Kidney (tissue), 14 donors: Measurements from ENCODE around the gene STK11. TPM values are rescaled to one million over a fixed set of nuclear protein-coding genes. Genes with fewer than 3 reads are reported as not detected.

Experiments used
- DNase-seq, 5 donors: peaks; one replicate each; pipeline ENCODE4 v3.0.0-alpha.2; 2013 to 2020
- FAIRE-seq: peaks from 2 replicates; lab custom pipeline; 2012; peaks lifted over from hg19 to GRCh38; lab: Jason Lieb, UNC
- H3K27ac ChIP-seq, 2 donors: one replicate each; pipeline ENCODE4 v1.7.0; 2013; ENCODE audit warnings: low read depth in 2 of 2, low read length in 2 of 2, inconsistent platforms in 1 of 2
- H3K27me3 ChIP-seq: one replicate; pipeline ENCODE4 v1.7.1; 2013; ENCODE audit warnings: low read length, inconsistent platforms; ENCODE audit not compliant: control insufficient read depth, insufficient read depth
- H3K36me3 ChIP-seq, 3 donors: one replicate each; pipeline versions ENCODE4 v1.7.0 to v1.7.1; 2013; ENCODE audit warnings: low read length in 3 of 3, control low read depth in 1 of 3, inconsistent platforms in 1 of 3; ENCODE audit not compliant: insufficient read depth in 3 of 3, control insufficient read depth in 2 of 3
- H3K4me1 ChIP-seq, 3 donors: one replicate each; pipeline versions ENCODE4 v1.7.0 to v1.7.1; 2013; ENCODE audit warnings: low read length in 3 of 3, inconsistent platforms in 1 of 3, low read depth in 1 of 3; ENCODE audit not compliant: control insufficient read depth in 2 of 3, insufficient read depth in 2 of 3
- H3K4me3 ChIP-seq, 3 donors: one replicate each; pipeline versions ENCODE4 v1.7.0 to v1.8.1; 2013; ENCODE audit warnings: low read length in 3 of 3, control low read depth in 1 of 3, inconsistent platforms in 1 of 3
- H3K9ac ChIP-seq, 3 donors: one replicate each; pipeline versions ENCODE4 v1.7.0 to v1.7.1; 2013; ENCODE audit warnings: low read length in 3 of 3, control low read depth in 1 of 3, inconsistent platforms in 1 of 3
- H3K9me3 ChIP-seq, 3 donors: one replicate each; pipeline versions ENCODE4 v1.7.0 to v1.7.1; 2013; ENCODE audit warnings: low read length in 3 of 3, control low read depth in 1 of 3, inconsistent platforms in 1 of 3; ENCODE audit not compliant: control insufficient read depth in 2 of 3, insufficient read depth in 1 of 3
- CTCF ChIP-seq: IDR thresholded peaks from 3 replicates; pipeline ENCODE4 v1.5.1; 2012; ENCODE audit warnings: mild to moderate bottlenecking, moderate library complexity, borderline replicate concordance; ENCODE audit not compliant: insufficient read depth; ENCODE audit errors: extremely low read depth
- intact Hi-C: fragments of 100-400 bp; cut with DNase I; formaldehyde crosslinking; loops from one replicate; pipeline ENCODE4 v1.11.1; 2022
- polyA plus RNA-seq: library from polyadenylated mRNA; stranded (reverse); fragments of 350-450 nt; fragmentation: Illumina TruSeq; extraction: RNeasy Lipid Tissue Mini Kit (QIAGEN cat#74804); gene quantifications from one replicate; pipeline ENCODE4 v1.2.3, GENCODE V29; 2014; ENCODE audit warnings: low read depth, low replicate concordance; ENCODE audit not compliant: insufficient read depth
- total RNA-seq: library from RNA; stranded (reverse); fragmentation: NEBNext Ultra II Directional; extraction: Animal tissue kit (Norgen Biotek cat#: 25700); gene quantifications from one replicate; pipeline ENCODE4 v1.2.1, GENCODE V29; 2021
- donor health status: control.
- donor health status: control.
- donor health status: control.
- donor health status: control.
- donor health status: control.
- donor health status: DM: yes; HTN: yes; CAD: no.
- donor health status: Normal renal cell carcinoma (clear cell type).

The STK11 gene
- total and polyA plus RNA-seq, 2 donors from 2014 or later, result 40.7 to 57.7 TPM

- no peaks in the 10 kb centered on the region for H3K9me3 ChIP-seq
- no peak overlapping the region for H3K4me3 ChIP-seq
- H3K4me1 ChIP-seq, result peaks cover 2 to 31% (median 13%) of the 10 kb centered on the region in 3 donors
- H3K36me3 ChIP-seq, result no peaks in the 10 kb centered on the region
- DNase-seq (peak in 2 of 5 donors; percentile 37 to 88), FAIRE-seq (no peak)
- H3K9ac ChIP-seq, result no peak overlapping the region
- no peak for TF ChIP-seq CTCF
- H3K27me3 ChIP-seq, result no peaks in the 10 kb centered on the region
- H3K27ac ChIP-seq, result peak overlapping the region; percentile 47 to 51
- intact Hi-C loops, result no loop called here
Observed at GRCh38 chr19:1163283-1163933, 42.2 kb upstream of the STK11 start.

GRCh38 chr19:1163934-1164683 is 41.5 kb upstream of the STK11 start:
- no peak for TF ChIP-seq CTCF
- intact Hi-C loops, result no loop called here
- Histone ChIP-seq H3K4me3 (no peak overlapping the region), H3K4me1 (peaks cover 2 to 33% (median 14%) of the 10 kb centered on the region in 3 donors), H3K9ac (no peak overlapping the region), H3K27ac (no peak overlapping the region), H3K27me3 (no peaks in the 10 kb centered on the region), H3K9me3 (no peaks in the 10 kb centered on the region), H3K36me3 (no peaks in the 10 kb centered on the region)
- DNase-seq (peak in 2 of 5 donors; percentile 57 to 78), FAIRE-seq (no peak)

GRCh38 chr19:1164684-1165531 is 40.7 kb upstream of the STK11 start:
- DNase-seq, result peak in 2 of 5 donors; percentile 55 to 82
- Histone ChIP-seq H3K27ac (peak overlapping the region; percentile 11 to 47), H3K36me3 (no peaks in the 10 kb centered on the region), H3K4me3 (no peak overlapping the region), H3K9me3 (no peaks in the 10 kb centered on the region), H3K4me1 (peaks cover 2 to 39% (median 22%) of the 10 kb centered on the region in 3 donors), H3K9ac (no peak overlapping the region), H3K27me3 (no peaks in the 10 kb centered on the region)
- intact Hi-C loops, result no loop called here
- no peak for FAIRE-seq
- no peak for TF ChIP-seq CTCF
